CD4-positive, alpha-beta T cell treated with Interleukin-12 subunit alpha and Interleukin-12 subunit beta, for 1 hour (primary cell): ENCODE measurements around the gene ZBED4.

Experiments
- DNase-seq: peaks from one replicate; pipeline ENCODE4 v3.0.0-alpha.2; 2020

ZBED4 gene

DNA sequence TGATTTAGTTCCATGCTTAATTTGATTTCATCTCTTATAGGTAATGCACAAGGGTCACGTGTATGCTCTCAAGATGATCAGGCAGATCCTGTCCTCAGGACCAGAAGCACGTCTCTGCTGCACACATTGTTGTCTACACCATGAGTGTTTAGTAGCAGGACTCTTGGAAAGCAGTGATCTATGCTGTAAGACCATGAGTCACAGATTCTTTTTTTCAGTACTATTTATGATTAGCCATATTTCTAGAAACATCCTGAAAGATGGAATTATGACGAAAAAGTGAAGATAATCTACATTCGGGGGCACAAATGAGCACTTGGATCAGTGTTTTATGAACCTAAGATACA, 29.6 kb downstream of the ZBED4 start:
- no peak for DNase-seq

DNA sequence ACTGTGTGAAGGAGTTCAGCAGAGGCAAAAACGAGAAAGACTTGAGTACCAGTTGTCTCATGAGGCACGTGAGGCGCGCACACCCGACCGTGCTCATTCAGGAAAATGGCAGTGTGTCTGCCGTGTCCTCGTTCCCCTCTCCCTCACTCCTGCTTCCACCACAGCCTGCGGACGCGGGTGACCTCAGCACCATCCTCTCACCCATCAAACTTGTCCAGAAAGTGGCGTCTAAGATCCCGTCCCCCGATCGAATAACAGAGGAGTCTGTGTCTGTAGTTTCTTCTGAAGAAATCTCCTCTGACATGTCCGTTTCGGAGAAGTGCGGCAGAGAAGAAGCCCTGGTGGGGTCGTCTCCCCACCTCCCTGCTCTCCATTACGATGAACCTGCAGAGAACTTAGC, 30.4 kb downstream of the ZBED4 start:
- no peak for DNase-seq

DNA sequence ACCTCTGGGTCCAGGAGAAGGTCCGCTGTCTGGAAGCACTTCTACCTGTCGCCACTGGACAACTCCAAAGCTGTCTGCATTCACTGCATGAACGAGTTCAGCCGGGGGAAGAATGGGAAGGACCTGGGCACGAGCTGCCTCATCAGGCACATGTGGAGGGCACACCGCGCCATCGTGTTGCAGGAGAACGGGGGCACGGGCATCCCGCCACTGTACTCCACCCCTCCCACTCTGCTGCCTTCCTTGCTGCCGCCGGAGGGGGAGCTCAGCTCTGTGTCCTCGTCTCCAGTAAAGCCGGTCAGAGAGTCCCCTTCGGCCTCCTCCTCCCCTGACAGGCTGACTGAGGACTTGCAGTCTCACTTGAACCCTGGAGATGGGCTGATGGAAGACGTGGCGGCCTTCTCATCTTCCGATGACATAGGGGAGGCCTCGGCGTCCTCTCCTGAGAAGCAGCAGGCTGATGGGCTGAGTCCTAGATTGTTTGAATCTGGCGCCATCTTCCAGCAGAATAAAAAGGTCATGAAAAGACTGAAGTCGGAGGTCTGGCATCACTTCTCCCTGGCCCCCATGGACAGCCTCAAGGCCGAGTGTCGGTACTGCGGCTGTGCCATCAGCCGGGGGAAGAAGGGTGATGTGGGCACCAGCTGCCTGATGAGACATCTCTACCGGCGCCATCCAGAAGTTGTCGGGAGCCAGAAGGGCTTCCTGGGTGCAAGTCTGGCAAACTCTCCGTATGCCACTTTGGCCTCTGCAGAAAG, 31.0 kb downstream of the ZBED4 start:
- no peak for DNase-seq

DNA sequence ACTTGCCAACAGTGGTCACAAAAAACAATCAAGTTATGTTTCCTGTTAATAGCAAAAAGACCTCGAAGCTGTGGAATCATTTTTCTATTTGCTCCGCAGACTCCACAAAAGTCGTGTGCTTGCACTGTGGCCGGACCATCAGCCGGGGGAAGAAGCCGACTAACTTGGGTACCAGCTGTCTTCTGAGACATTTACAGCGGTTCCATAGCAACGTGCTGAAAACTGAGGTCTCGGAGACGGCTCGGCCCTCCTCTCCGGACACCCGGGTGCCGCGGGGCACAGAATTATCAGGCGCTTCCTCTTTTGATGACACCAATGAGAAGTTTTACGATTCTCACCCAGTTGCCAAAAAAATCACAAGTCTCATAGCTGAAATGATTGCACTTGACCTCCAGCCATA, 31.6 kb downstream of the ZBED4 start:
- no peak for DNase-seq

DNA sequence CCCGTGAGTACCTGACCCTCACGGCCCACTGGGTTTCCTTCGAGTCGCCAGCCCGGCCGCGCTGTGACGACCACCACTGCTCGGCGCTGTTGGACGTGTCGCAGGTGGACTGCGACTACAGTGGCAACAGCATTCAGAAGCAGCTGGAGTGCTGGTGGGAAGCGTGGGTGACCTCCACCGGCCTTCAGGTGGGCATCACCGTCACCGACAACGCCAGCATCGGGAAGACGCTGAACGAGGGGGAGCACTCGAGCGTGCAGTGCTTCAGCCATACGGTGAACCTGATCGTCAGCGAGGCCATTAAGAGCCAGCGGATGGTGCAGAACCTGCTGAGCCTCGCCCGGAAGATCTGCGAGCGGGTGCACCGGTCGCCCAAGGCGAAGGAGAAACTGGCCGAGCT, 32.2 kb downstream of the ZBED4 start:
- no peak for DNase-seq

DNA sequence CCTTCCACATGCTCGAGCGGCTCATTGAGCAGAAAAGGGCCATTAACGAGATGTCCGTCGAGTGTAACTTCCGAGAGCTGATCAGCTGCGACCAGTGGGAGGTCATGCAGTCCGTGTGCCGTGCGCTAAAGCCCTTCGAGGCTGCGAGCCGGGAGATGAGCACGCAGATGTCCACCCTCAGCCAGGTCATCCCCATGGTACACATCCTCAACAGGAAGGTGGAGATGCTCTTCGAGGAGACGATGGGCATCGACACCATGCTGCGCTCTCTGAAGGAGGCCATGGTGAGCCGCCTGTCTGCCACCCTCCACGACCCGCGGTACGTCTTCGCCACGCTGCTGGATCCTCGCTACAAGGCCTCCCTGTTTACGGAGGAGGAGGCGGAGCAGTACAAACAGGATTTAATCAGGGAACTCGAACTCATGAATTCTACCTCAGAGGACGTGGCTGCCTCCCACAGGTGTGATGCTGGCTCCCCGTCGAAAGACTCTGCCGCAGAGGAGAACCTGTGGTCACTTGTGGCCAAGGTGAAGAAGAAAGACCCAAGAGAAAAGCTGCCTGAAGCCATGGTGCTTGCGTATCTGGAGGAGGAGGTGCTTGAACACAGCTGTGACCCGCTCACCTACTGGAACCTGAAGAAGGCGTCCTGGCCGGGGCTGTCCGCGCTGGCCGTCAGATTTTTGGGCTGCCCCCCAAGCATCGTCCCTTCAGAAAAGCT, 32.9 kb downstream of the ZBED4 start:
- DNase-seq = no peak

DNA sequence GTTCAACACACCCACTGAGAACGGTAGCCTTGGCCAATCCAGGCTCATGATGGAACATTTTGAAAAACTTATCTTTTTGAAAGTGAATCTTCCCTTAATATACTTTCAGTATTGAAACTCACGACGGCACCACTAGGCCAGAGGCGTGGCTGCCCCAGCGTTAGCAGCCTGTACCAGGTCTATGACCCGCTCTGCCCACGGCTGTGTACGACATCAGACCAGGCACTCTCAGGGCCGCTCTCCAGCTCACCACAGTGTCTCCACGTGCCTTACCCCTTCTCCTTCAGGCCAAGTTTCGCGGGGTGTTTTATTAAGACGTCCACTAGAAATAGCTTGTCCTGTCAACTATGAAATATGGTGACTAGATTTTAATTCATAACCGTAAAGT, 33.4 kb downstream of the ZBED4 start:
- DNase-seq = no peak

DNA sequence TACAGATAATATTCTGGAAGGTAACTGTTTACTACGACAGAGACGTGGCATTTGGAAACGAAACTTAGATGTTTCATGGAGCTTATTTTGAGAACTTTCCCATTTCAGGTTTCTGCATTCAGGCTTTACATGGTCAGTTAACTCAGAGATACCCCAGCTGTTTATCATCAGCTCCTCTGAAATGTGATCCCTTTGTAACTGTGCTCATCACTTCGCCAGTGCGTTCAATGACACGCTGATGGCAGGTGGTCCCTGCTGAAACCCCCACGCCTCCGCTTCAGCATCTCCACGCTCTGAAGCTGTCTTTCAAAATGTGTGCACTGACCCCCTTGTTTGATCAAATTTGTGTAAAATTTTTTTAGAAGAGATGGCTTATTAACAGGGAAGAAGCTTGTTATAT, 34.1 kb downstream of the ZBED4 start:
- DNase-seq = no peak

DNA sequence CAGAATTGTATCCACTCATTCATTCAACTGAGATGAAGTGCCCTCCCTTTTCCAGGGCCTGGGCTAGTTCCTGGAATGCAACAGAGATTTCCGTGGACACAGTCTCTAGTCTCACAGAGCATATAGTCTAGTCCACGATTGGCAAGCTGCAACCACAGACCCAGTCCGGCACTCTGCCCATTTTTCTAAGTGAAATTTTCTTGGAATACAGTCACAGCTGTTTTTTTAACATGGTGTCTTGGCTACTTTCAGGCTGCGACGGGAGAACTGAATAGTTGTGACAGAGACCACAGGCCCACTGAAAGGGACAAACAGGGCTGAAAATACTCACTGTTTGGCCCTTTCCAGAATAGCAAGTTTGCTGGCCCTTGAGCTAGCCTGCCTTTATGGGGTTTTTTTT, 35.4 kb downstream of the ZBED4 start:
- DNase-seq = no peak

DNA sequence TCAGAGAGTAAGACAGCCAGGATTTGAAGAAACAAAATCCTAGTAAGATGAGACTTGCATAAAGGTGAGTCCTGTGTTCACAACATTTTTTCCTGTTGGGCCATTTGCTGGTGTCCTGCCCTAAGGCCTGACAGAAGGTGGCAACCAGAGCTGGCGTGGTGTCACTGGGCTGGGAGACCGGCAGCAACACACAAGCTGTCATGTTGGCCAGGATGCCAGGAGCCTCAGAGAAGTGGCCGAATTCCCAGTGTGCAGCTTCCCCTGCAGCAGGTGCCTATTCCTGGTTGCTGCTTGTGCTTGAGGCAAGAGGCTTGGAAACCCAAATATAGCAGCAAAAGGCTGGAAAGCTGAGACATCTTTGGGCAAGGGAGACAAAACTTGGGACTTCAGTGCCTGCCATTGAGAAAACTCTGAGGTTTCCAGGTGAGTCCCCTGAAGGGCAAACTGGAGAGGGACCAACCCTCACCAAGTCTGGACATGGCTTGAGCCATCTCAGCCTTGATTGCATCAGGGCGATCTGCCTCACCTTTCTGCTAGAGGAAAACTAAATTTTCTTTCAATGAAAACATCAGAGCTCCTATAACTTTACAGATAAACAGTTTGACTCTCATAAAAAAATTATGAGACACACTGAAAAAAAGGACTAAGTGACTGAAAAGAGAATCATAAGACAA, 38.7 kb downstream of the ZBED4 start:
- no peak for DNase-seq

DNA sequence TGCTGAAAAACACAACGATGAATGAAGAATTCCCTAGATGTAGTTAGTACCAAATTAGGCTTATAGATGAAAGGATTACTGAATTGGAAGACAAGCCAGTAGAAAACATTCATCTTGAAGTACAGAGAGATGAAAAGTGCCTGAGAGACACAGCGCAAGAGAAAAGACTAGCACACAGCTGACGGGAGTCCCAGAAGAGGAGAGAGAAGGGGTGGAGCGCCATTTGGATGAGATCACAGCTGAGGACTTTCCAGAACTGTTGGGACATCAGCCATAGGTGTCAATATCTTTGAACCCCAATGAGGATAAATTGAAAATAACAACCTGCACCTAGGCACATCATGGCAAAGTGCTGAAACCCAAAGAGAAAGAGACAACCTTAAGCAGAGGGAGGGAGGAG, 39.4 kb downstream of the ZBED4 start:
- DNase-seq = no peak

DNA sequence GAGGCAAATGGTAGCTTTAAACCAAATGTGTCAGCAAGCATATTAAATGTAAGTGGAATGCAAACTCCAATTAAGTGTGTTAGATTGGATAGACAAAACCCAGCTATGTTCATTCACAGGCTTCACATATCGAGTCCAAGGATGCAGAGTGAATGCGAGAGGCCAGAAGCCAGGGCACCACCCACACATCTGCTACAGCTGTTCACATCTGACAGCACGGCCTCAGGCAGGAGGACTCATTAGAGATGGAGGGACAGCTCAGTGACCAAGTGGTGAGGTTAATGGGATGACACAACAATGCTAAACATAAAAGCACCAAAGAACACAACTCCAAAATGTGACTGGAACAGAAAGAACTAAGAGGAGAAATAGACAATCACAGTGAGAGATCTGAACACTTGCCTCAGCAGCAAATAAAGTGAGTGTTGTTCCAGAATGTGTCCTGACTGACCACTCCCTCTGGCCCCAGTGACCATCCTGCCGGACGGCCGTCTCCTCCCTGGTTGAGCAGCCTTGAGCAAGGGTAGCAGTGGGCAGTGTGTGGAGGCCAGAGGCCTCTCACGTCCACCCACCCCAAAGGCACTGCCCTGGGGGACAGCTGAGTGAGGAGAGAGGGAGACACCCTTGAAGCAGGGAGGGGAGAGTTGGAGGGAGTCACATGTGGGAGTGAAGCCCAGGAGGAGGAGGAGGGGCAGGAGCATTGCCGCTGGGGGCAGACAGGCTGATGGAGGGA, 40.8 kb downstream of the ZBED4 start:
- DNase-seq = no peak

DNA sequence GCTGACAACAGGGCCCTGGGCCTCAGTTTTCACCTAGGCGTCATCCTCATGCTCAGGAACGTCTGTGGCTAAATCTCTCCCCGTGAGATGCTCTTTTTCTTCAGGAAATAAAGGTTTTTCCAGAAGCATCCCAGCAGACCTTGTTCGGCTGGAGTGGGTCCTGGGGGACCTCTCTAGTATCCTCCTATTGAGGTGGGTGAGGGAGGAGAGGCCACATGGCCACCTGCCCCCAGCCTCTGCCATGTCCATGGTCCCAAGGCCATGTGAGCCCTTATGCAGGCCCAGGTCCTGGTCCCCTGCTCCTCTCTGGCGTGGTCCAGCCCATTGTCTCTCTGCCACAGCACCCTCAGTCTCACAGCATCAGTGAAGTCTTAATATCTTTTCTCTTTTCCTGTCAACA, 42.6 kb downstream of the ZBED4 start:
- DNase-seq = no peak

DNA sequence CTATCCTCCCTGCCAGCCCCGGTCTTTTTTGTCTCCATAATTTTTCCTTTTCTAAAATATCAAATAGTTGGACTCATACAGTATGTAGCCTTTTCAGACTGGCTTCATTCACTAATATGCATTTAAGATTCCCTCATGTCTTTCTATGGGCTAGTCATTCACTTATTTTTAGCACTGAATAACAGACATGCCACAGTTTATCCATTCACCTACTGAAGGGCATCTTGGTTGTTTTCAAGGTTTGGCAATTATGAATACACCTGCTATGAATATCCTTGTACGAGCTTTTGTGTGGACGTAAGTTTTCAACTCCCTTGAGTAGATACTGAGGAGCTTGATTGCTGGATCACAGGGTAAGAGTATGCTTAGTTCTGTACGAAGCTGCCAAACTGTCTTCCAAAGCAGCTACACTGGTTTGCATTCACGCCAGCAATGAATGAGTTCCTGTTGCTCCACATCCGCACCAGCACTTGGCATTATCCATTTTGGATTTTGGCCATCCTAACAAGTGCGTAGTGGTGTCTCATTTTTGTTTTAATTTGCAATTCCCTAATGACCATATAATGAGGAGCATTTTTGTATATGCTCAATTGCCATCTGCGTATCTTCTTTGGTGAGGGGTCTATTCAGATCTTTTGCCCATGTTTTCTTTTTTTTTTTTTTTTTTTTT, 43.5 kb downstream of the ZBED4 start:
- DNase-seq = no peak

DNA sequence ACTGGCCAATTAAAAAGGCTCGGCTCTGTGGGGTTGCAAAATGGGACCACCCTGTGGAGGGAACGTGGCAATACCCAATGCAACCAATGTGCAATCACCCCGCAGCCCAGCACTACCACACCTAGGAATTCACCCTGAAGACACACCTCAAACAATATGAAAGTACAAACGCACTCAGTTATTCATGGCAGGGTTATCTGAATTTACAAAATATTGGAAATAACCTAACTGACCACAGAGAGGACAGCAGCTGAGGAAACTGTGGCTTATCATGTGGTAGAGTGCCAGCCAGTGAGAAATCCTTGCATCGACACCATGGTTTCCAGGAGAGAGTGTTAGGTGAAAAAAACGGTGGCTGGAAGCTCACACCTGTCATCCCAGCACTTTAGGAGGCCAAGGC, 45.9 kb downstream of the ZBED4 start:
- no peak for DNase-seq

DNA sequence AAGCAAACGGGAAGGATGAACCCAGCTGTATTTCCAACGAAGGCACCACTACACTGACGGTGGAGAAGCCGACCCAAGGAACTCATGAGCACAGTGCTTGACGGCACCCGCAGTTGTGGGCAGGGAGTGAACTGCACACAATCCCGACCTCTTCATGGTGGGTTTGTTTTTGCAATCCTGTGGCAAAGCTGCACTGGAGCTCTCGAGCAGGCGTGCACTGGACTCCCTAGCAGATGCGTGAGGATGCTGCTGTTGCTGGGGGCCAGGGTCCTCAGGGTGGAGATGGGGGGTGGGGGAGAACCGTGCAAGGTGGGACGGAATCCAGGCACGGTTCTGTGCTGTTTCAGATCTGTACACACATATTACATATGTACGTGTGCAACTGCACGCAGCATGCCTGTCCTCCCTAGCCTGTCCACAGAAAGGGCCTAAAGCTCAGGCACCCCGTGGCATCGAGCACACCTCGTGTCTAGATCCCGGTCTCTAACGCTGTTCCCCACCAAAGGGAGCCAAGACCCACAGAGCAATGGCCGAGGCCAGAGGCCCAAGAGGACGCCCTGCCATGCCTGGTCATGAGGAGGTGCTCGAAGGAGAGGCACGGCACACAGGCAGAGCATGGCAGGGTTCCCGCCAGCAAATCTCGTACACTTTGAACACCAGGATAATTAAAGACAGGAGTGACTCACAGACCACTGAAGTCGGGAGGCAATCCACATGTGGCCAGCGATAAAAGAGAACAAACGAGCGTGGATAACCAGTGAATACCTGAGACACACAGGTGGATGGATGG, 47.0 kb downstream of the ZBED4 start:
- DNase-seq = no peak

DNA sequence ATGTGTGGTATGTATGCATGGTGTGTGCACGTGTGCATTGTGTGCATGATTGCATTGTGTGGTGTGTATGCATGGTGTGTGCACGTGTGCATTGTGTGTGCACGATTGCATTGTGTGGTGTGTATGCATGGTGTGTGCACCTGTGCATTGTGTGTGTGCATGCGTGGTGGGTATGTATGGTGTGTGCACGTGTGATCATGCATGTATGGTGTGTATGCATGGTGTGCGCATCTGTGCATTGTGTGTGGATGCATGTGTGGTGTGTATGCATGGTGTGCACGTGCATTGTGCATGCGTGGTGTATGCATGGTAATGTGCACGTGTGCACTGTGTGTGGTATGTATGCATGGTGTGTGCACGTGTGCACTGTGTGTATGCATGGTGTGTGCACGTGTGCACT, 47.8 kb downstream of the ZBED4 start:
- DNase-seq = no peak

DNA sequence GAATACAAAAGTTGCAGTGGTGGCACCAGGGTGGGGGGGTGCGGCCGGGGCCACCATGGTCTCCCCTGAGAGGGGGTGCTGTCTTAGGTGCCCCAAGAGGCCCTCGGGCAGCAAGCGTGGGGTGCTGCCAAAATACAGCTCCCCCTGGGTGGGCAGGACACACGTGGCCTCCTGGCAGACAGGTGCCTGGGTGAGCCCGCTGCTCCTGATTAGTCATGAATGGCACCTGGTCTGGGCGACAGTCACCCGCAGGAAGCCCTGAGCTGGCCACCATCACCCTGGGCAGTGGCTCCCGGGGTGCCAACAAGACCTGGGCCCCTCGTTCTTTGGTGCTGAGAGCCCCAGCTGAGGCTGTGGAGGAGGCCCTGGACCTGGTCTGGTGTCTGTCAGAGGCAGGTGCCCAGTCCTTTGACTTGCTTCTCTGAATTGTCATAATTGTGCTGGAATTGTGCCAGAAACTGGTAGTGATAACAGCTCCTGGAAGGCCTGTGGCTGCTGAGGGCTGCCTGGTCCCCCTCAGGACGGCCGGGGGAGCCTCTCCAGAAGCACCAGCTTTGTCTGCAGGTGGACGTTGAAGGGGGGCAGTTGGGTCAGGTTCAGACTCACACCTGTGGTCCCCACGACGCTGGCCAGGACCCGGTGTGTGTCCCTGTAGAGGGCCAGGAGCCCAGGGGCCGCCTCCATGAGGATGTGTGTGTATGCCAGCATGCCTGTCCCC, 49.8 kb downstream of the ZBED4 start:
- DNase-seq = no peak

DNA sequence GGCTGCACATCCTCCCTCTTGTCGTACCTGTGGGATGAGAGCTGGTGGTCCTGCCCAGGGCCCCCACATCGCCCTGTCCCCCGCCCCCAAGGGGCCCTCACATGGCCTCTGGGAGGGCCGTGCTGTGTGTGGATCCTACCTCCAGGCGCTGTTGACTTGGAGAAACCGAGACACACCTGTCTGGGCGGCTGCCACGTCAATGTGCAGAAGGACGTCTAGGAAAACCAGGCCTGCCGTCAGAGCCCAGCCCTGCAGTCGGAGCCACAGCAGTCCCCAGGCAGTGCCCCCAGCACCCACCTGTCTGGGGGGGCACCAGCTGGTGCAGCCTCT, 50.4 kb downstream of the ZBED4 start:
- no peak for DNase-seq

DNA sequence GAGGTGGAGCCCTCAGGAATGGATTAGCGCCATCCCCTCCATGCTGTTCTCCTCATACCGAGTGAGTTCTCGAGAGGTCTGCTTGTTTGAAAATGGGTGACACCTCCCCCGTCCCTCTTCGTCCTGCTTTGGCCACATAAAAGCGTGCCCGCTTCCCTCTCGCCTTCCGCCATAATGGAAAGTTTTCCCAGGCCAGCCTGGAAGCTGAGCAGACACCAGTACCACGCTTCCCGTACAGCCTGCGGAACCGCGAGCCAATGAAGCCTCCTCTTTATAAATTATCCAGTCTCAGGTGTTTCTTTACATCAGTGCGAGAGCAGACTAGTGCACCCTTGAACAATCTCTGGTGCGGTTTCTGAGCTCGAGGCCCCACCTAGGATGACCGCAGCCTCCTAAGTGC, 51.8 kb downstream of the ZBED4 start:
- no peak for DNase-seq

DNA sequence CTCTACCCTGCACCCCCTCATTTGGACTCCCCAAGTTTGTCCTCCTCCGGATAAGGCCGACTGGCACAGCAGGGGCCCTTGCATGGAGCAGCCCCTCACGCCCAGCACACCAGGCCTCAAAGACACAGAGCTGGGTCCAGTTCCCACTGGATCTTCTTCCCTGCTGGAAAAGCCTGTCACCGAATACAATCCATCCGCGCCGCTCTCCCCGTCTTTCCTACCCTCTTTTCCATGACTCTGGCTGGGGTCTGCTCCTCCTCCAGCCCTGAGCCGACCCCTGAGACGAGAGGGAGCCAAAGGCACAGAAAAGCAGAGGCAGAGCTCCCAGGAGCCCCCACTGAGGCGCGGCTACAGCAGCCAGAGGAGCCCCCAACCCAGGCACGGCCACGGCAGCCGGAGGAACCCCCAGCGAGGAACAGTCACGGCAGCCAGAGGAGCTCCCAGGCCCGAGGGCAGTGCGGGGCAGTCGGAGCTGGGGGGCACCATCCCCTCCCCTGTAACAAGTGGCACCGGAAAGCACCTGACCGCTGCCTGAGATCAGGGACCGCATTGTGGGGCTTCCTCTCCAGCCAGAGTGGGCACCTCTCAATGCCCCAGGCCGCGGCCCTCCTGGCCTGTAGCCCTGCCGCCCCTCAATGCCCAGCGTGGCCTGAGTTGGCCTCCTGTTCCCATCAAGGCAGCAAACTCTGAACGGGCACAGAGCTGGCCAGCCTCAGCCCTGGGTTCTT, 52.6 kb downstream of the ZBED4 start:
- DNase-seq = no peak
